ENCODE data around the gene URM1.
"Not testable (repeated sequence)": the region's sequence is repeated elsewhere in the genome, so short reads cannot be mapped to it uniquely, and the experiment has no call there.

Gene URM1

GRCh38 chr9:128415281-128415680 is 44.1 kb downstream of the URM1 start:
- H3K9me3 ChIP-seq (ENCODE audit: control insufficient read depth, insufficient read depth, low read length) = no peaks in the 10 kb centered on the region
- H3K36me3 ChIP-seq (ENCODE audit: insufficient read depth, low read length) = no peaks in the 10 kb centered on the region
- H3K9ac ChIP-seq (ENCODE audit: low read depth, low read length) = no peak overlapping the region
- no peaks in the 10 kb centered on the region for H3K4me1 ChIP-seq (ENCODE audit: insufficient read depth, low read length)

GRCh38 chr9:128416014-128416413 is 44.8 kb downstream of the URM1 start:
- no peaks in the 10 kb centered on the region for H3K36me3 ChIP-seq (ENCODE audit: insufficient read depth, low read length)
- no peaks in the 10 kb centered on the region for H3K4me1 ChIP-seq (ENCODE audit: insufficient read depth, low read length)
- H3K9me3 ChIP-seq (ENCODE audit: control insufficient read depth, insufficient read depth, low read length) = no peaks in the 10 kb centered on the region
- H3K9ac ChIP-seq (ENCODE audit: low read depth, low read length) = no peak overlapping the region

- Histone ChIP-seq H3K9ac (ENCODE audit: low read depth, low read length) (no peak overlapping the region), H3K9me3 (ENCODE audit: control insufficient read depth, insufficient read depth, low read length) (no peaks in the 10 kb centered on the region), H3K4me1 (ENCODE audit: insufficient read depth, low read length) (no peaks in the 10 kb centered on the region), H3K36me3 (ENCODE audit: insufficient read depth, low read length) (no peaks in the 10 kb centered on the region)
Observed at GRCh38 chr9:128416432-128417019, 45.4 kb downstream of the URM1 start.

GRCh38 chr9:128419061-128419925 is 48.1 kb downstream of the URM1 start:
- no peaks in the 10 kb centered on the region for H3K36me3 ChIP-seq (ENCODE audit: insufficient read depth, low read length)

GRCh38 chr9:128420060-128420650 is 49.0 kb downstream of the URM1 start:
- Histone ChIP-seq H3K9me3 (ENCODE audit: control insufficient read depth, insufficient read depth, low read length) (no peaks in the 10 kb centered on the region), H3K4me1 (ENCODE audit: insufficient read depth, low read length) (no peaks in the 10 kb centered on the region), H3K36me3 (ENCODE audit: insufficient read depth, low read length) (no peaks in the 10 kb centered on the region), H3K9ac (ENCODE audit: low read depth, low read length) (peak overlapping the region; percentile 81; the same call in 1 of the 2 replicates)

More at GRCh38 chr9:128419061-128419925, 48.1 kb downstream of the URM1 start:
- Histone ChIP-seq H3K9ac (ENCODE audit: low read depth, low read length) (peak overlapping the region; percentile 81; the same call in 1 of the 2 replicates), H3K9me3 (ENCODE audit: control insufficient read depth, insufficient read depth, low read length) (no peaks in the 10 kb centered on the region), H3K4me1 (ENCODE audit: insufficient read depth, low read length) (no peaks in the 10 kb centered on the region)

- H3K9me3 ChIP-seq (ENCODE audit: control insufficient read depth, insufficient read depth, low read length) = no peaks in the 10 kb centered on the region
- peak within 1 kb of the TSS; percentile 81; the same call in 1 of the 2 replicates for H3K9ac ChIP-seq (ENCODE audit: low read depth, low read length)
- no peaks in the 10 kb centered on the region for H3K36me3 ChIP-seq (ENCODE audit: insufficient read depth, low read length)
- no peaks in the 10 kb centered on the region for H3K4me1 ChIP-seq (ENCODE audit: insufficient read depth, low read length)
Observed at GRCh38 chr9:128420651-128421481, 49.7 kb downstream of the URM1 start, which contains the start of gene CERCAM. Gene CERCAM, plus strand, starts transcription at chr9:128420857. Its CDS starts 21 bp downstream, at chr9:128420878.

- H3K9me3 ChIP-seq (ENCODE audit: control insufficient read depth, insufficient read depth, low read length) = no peaks in the 10 kb centered on the region
- H3K36me3 ChIP-seq (ENCODE audit: insufficient read depth, low read length) = no peaks in the 10 kb centered on the region
- no peaks in the 10 kb centered on the region for H3K4me1 ChIP-seq (ENCODE audit: insufficient read depth, low read length)
- H3K9ac ChIP-seq (ENCODE audit: low read depth, low read length) = peak overlapping the region; percentile 81; the same call in 1 of the 2 replicates
Observed at GRCh38 chr9:128421482-128421996, 50.4 kb downstream of the URM1 start.

GRCh38 chr9:128422022-128422782 is 51.0 kb downstream of the URM1 start:
- H3K9ac ChIP-seq (ENCODE audit: low read depth, low read length); H3K4me1 ChIP-seq (ENCODE audit: insufficient read depth, low read length); H3K9me3 ChIP-seq (ENCODE audit: control insufficient read depth, insufficient read depth, low read length); H3K36me3 ChIP-seq (ENCODE audit: insufficient read depth, low read length): not testable (repeated sequence)

- no peaks in the 10 kb centered on the region for H3K9me3 ChIP-seq (ENCODE audit: control insufficient read depth, insufficient read depth, low read length)
- no peaks in the 10 kb centered on the region for H3K36me3 ChIP-seq (ENCODE audit: insufficient read depth, low read length)
- H3K9ac ChIP-seq (ENCODE audit: low read depth, low read length) = no peak overlapping the region
- H3K4me1 ChIP-seq (ENCODE audit: insufficient read depth, low read length) = no peaks in the 10 kb centered on the region
Observed at GRCh38 chr9:128422783-128423150, 51.6 kb downstream of the URM1 start.

GRCh38 chr9:128423356-128423755 is 52.2 kb downstream of the URM1 start:
- H3K9me3 ChIP-seq (ENCODE audit: control insufficient read depth, insufficient read depth, low read length); H3K36me3 ChIP-seq (ENCODE audit: insufficient read depth, low read length); H3K4me1 ChIP-seq (ENCODE audit: insufficient read depth, low read length); H3K9ac ChIP-seq (ENCODE audit: low read depth, low read length): not testable (repeated sequence)

GRCh38 chr9:128424268-128424780 is 53.1 kb downstream of the URM1 start:
- H3K9ac ChIP-seq (ENCODE audit: low read depth, low read length) = no peak overlapping the region
- no peaks in the 10 kb centered on the region for H3K36me3 ChIP-seq (ENCODE audit: insufficient read depth, low read length)
- H3K4me1 ChIP-seq (ENCODE audit: insufficient read depth, low read length) = no peaks in the 10 kb centered on the region; the same call in 1 of the 2 replicates
- no peaks in the 10 kb centered on the region for H3K9me3 ChIP-seq (ENCODE audit: control insufficient read depth, insufficient read depth, low read length)

GRCh38 chr9:128428644-128429512 is 57.7 kb downstream of the URM1 start:
- Histone ChIP-seq H3K9me3 (ENCODE audit: control insufficient read depth, insufficient read depth, low read length) (no peaks in the 10 kb centered on the region), H3K36me3 (ENCODE audit: insufficient read depth, low read length) (no peaks in the 10 kb centered on the region), H3K9ac (ENCODE audit: low read depth, low read length) (peak overlapping the region; percentile 52; the same call in 1 of the 2 replicates), H3K4me1 (ENCODE audit: insufficient read depth, low read length) (no peaks in the 10 kb centered on the region; the same call in 1 of the 2 replicates)
